Heart right ventricle (tissue), 16 donors: ENCODE data around the gene STYXL1. TPM values are rescaled to one million over a fixed set of nuclear protein-coding genes. Genes with fewer than 3 reads are reported as not detected.

Experiments
- ATAC-seq, 8 donors: fragments of 200-7000 bp; cut with Tn5 transposase; one replicate each; pipeline ENCODE4 v1.9.1; 2020; ENCODE audit warnings: mild to moderate bottlenecking in 8 of 8, moderate library complexity in 8 of 8, moderate number of reproducible peaks in 1 of 8
- DNase-seq, 2 donors: peaks; one replicate each; pipeline ENCODE4 v3.0.0-alpha.2; 2020
- H3K27ac ChIP-seq, 10 donors: fragments of 200-600 bp; sonication (generic) in 2 of 10; one replicate each; pipeline versions ENCODE4 v1.5.0 to v1.8.0; 2020 to 2022; ENCODE audit warnings: mild to moderate bottlenecking in 3 of 10
- H3K27me3 ChIP-seq, 7 donors: fragments of 200-600 bp; one replicate each; pipeline ENCODE4 v1.8.0; 2021 to 2022; ENCODE audit warnings: mild to moderate bottlenecking in 2 of 7
- H3K36me3 ChIP-seq, 9 donors: fragments of 200-600 bp; sonication (generic) in 1 of 9; one replicate each; pipeline versions ENCODE4 v1.5.0 to v1.8.0; 2020 to 2022; ENCODE audit warnings: mild to moderate bottlenecking in 2 of 9
- H3K4me1 ChIP-seq, 9 donors: fragments of 200-600 bp; sonication (generic) in 1 of 9; one replicate each; pipeline versions ENCODE4 v1.5.0 to v1.8.0; 2020 to 2022; ENCODE audit warnings: mild to moderate bottlenecking in 4 of 9
- H3K4me3 ChIP-seq, 10 donors: fragments of 200-600 bp; sonication (generic) in 2 of 10; one replicate each; pipeline versions ENCODE4 v1.5.0 to v1.8.0; 2020 to 2022; ENCODE audit warnings: mild to moderate bottlenecking in 7 of 10, moderate library complexity in 2 of 10
- H3K9me3 ChIP-seq, 11 donors: fragments of 200-600 bp in 10 of 11; sonication (generic) in 2 of 11; one replicate each; pipeline versions ENCODE4 v1.5.0 to v1.8.0; 2013 to 2022; ENCODE audit warnings: mild to moderate bottlenecking in 2 of 11, control low read depth in 1 of 11, moderate library complexity in 1 of 11
- WGBS, 2 donors: extraction: QIAGEN DNeasy Blood & Tissue Kit; methylation state at CpG; one replicate each; pipeline ENCODE4 v1.1.7; 2013; ENCODE audit warnings: inconsistent platforms in 1 of 2; 5-methylcytosine and 5-hydroxymethylcytosine counted together
- intact Hi-C, 10 donors: fragments of 100-400 bp; cut with DNase I; formaldehyde crosslinking; loops; one replicate each; pipeline versions ENCODE4 v1.11.1 to v1.14.2; 2022
- polyA plus RNA-seq, 2 donors: library from polyadenylated mRNA; stranded (reverse); fragments of 200-250 nt; gene quantifications; one replicate each; pipeline ENCODE4 v1.2.3, GENCODE V29; 2013
- total RNA-seq, 10 donors: library from RNA; stranded (reverse); fragmentation: NEBNext Ultra II Directional in 3 of 10; extraction: Animal tissue kit (Norgen Biotek cat#: 25700) in 3 of 10; gene quantifications; one replicate each; pipeline versions ENCODE4 v1.2.1 to v1.2.4, GENCODE V29; 2021 to 2023
- TF ChIP-seq, protein P1 (sequence below), 9 donors: fragments of 200-600 bp; sonication (generic) in 2 of 9; IDR thresholded peaks; one replicate each; pipeline versions ENCODE4 v1.5.0 to v1.8.0; 2021 to 2022; ENCODE audit warnings: antibody characterized with exemption in 9 of 9, mild to moderate bottlenecking in 5 of 9, moderate library complexity in 1 of 9
- donor health status: Arrhythmogenic right ventricular cardiomyopathy.
- donor health status: ischemic (EF 13 %, LVEDD 7.1; RV severe dilation, severe dysfunction).
- donor health status: healthy with polysubstance abuse.
- donor health status: DM: no; HTN: yes; CAD: no.
- donor health status: DM: no; HTN: no; CAD: no.
- donor health status: ischemic (EF 25% LVEDD 6.9; RV normal size, moderate dysfunction).
- donor health status: ischemic (EF 25% LVEDD 5.7; RV mildly dilated, moderate dysfunction).
- donor health status: healthy.
- donor health status: DM: yes; HTN: yes; CAD: no.
- donor health status: Ischemic cardiomyopathy.
- donor health status: ischemic (EF 35%, LVEDD 5.7; RV mildly dilated, moderate dysfunction).
- donor health status: nonischemic (EF 11% LVEDD 7.7; RV severe dilation, severe dysfunction).
- donor health status: DM: yes; HTN: yes; CAD: no.
- donor health status: PGD.
- donor health status: ischemic (EF 29% LVEDD 5.4; RV normal size, mild dysfunction).
- donor health status: nonischemic (EF 23%, LVEDD 6.1; RV moderate dilation, normal function).

Gene STYXL1
- total and polyA plus RNA-seq, 12 donors, result 11.0 to 53.9 (median 17.7) TPM

DNA sequence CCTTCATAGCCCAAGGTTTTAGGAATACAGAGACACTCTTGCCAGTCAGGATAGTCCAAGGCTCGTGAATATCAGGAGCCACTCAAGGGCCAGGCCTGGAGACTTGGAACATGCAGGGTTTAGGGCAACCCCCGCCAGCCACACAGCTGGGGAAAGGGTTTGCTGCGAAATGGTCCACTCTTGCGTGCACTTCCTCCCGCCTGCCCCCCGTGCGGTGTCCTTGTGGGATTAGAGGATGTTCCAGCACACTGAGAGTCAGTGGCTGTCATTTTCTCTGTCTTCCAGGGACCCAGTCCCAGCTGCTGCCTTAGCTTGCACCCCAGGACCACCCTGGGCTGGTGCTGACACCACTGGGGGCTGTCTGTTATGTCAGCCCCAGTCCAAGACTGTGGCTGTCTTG lies 94.4 kb downstream of the STYXL1 start:
- TF ChIP-seq, protein P1, sequence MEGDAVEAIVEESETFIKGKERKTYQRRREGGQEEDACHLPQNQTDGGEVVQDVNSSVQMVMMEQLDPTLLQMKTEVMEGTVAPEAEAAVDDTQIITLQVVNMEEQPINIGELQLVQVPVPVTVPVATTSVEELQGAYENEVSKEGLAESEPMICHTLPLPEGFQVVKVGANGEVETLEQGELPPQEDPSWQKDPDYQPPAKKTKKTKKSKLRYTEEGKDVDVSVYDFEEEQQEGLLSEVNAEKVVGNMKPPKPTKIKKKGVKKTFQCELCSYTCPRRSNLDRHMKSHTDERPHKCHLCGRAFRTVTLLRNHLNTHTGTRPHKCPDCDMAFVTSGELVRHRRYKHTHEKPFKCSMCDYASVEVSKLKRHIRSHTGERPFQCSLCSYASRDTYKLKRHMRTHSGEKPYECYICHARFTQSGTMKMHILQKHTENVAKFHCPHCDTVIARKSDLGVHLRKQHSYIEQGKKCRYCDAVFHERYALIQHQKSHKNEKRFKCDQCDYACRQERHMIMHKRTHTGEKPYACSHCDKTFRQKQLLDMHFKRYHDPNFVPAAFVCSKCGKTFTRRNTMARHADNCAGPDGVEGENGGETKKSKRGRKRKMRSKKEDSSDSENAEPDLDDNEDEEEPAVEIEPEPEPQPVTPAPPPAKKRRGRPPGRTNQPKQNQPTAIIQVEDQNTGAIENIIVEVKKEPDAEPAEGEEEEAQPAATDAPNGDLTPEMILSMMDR (IDR thresholded peaks at IDR 0.05), result no peak
- Histone ChIP-seq H3K9me3 (no peaks in the 10 kb centered on the region), H3K27me3 (no peaks in the 10 kb centered on the region), H3K4me3 (no peak overlapping the region), H3K27ac (peak overlapping the region in 1 of 10 donors; percentile 87), H3K4me1 (peaks cover 0 to 48% (median 19%) of the 10 kb centered on the region in 9 donors), H3K36me3 (peaks cover 0 to 51% (median 9%) of the 10 kb centered on the region in 9 donors)
- DNase-seq (no peak), ATAC-seq (no peak)
- intact Hi-C loops, result loop anchor here in 2 of 10 donors (5.0 kb wide), 2 partner anchors 36 to 39 kb away; partner anchors contain the start of genes POR (in 1 of the 2) and TMEM120A (in 1 of the 2)
- WGBS, 2 donors, result 85 to 89% methylated on average over 7 of the region's 7 CpGs

GRCh38 chr7:75951506-75951905 lies 96.3 kb downstream of the STYXL1 start:
- TF ChIP-seq, protein P1 (IDR thresholded peaks at IDR 0.05), result no peak
- intact Hi-C loops, result loop anchor here in 2 of 10 donors (5.0 kb wide), 2 partner anchors 34 to 41 kb away; partner anchors contain the start of genes POR (in 1 of the 2) and TMEM120A (in 1 of the 2)
- no peak for DNase-seq
- peak; percentile 45 to 85 (median 74) for ATAC-seq
- Histone ChIP-seq H3K4me1 (peaks cover 0 to 56% (median 19%) of the 10 kb centered on the region in 9 donors), H3K4me3 (no peak overlapping the region), H3K27me3 (no peaks in the 10 kb centered on the region), H3K9me3 (no peaks in the 10 kb centered on the region), H3K36me3 (peaks cover 0 to 41% (median 9%) of the 10 kb centered on the region in 9 donors), H3K27ac (peak overlapping the region in 9 of 10 donors; percentile 8 to 85 (median 76))
- 67 to 68% methylated on average over 5 of the region's 5 CpGs for WGBS, 2 donors

GRCh38 chr7:75950111-75950681 lies 97.6 kb downstream of the STYXL1 start:
- Histone ChIP-seq H3K27me3 (no peaks in the 10 kb centered on the region), H3K9me3 (no peaks in the 10 kb centered on the region), H3K27ac (peak overlapping the region in 9 of 10 donors; percentile 50 to 85 (median 76)), H3K4me1 (peaks cover 0 to 65% (median 27%) of the 10 kb centered on the region in 9 donors), H3K36me3 (peaks cover 0 to 28% (median 3%) of the 10 kb centered on the region in 9 donors), H3K4me3 (no peak overlapping the region)
- TF ChIP-seq, protein P1 (IDR thresholded peaks at IDR 0.05), result peak in 5 of 9 donors; percentile 9 to 36 (median 13)
- DNase-seq (no peak), ATAC-seq (peak; percentile 46 to 85 (median 70))
- WGBS, 2 donors, result 51 to 53% methylated on average over 15 of the region's 15 CpGs
- intact Hi-C loops, result loop anchor here in 2 of 10 donors (5.0 kb wide), 2 partner anchors 33 to 42 kb away; partner anchors contain the start of genes POR (in 1 of the 2) and TMEM120A (in 1 of the 2)

DNA sequence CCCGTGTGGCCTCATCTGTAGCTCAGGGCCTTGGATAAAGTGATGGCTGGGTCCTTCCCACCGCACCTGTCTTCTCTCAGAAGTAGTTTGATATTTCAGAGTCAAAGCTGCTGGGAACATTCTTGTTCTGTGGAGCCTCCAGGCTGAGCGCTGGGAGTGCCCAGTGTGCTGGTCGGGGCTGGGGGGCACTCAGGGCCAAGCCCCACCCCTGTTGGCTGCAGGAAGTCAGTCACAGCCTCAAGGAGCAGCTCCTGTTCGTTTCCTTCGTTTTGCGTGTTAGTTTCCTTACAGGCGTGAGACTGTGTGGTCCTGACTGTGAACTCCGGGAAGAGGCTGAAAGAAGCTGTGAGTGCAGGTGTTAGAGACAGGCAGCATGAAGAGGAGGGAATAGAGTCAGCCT lies 99.6 kb downstream of the STYXL1 start:
- 55 to 72% methylated on average over 9 of the region's 9 CpGs for WGBS, 2 donors
- no peaks in the 10 kb centered on the region for H3K9me3 ChIP-seq
- intact Hi-C loops, result loop anchor here in 3 of 10 donors (2.0 to 5.0 kb wide), 2 partner anchors 19 to 39 kb away; no protein-coding TSS in a partner anchor
- ATAC-seq (no peak), DNase-seq (no peak)
- no peak overlapping the region for H3K4me3 ChIP-seq
- H3K27me3 ChIP-seq, result no peaks in the 10 kb centered on the region
- peaks cover 0 to 64% (median 27%) of the 10 kb centered on the region in 9 donors for H3K4me1 ChIP-seq
- H3K36me3 ChIP-seq, result peaks cover 0 to 13% (median 0%) of the 10 kb centered on the region in 9 donors
- TF ChIP-seq, protein P1 (IDR thresholded peaks at IDR 0.05), result no peak
- peak overlapping the region in 3 of 10 donors; percentile 2 to 74 (median 26) for H3K27ac ChIP-seq

Other genes with a start within 250 kb of the STYXL1 start
- gene CCL24, start 234.2 kb downstream of the STYXL1 start, total RNA-seq, result 1 to 10 TPM in 2 of 10 donors, under 1 TPM in 3, not detected in 5; 0.46 to 1.9 (median 0.72) TPM
- under 1 TPM in 1 of 2 donors, not detected in 1; 0.13 TPM for gene CCL24, start 234.2 kb downstream of the STYXL1 start, polyA plus RNA-seq
- 10 to 100 TPM; 20.8 to 39.7 (median 27.4) TPM for gene RHBDD2, start 169.0 kb downstream of the STYXL1 start, total RNA-seq
- gene RHBDD2, start 169.0 kb downstream of the STYXL1 start, polyA plus RNA-seq, result 10 to 100 TPM; 28.9 to 48.1 TPM
- gene POR, start 132.8 kb downstream of the STYXL1 start, total RNA-seq, result 100 to 1,000 TPM in 1 of 10 donors, 10 to 100 TPM in 9; 37.3 to 203 (median 59.3) TPM
- gene POR, start 132.8 kb downstream of the STYXL1 start, polyA plus RNA-seq, result 100 to 1,000 TPM; 104 to 185 TPM
- 100 to 1,000 TPM; 132 to 192 (median 149) TPM for gene TMEM120A, start 53.4 kb downstream of the STYXL1 start, total RNA-seq
- 100 to 1,000 TPM; 179 to 220 TPM for gene TMEM120A, start 53.4 kb downstream of the STYXL1 start, polyA plus RNA-seq
- 100 to 1,000 TPM; 383 to 686 (median 453) TPM for gene MDH2, start 106 bp upstream of the STYXL1 start, total RNA-seq
- gene MDH2, start 106 bp upstream of the STYXL1 start, polyA plus RNA-seq, result 100 to 1,000 TPM in 1 of 2 donors, 10 to 100 TPM in 1; 66.1 to 252 TPM
- gene SRRM3, start 153.9 kb upstream of the STYXL1 start, total RNA-seq, result 10 to 100 TPM in 2 of 10 donors, 1 to 10 TPM in 8; 1.0 to 15.9 (median 3.4) TPM
- 10 to 100 TPM; 12.9 to 36.2 TPM for gene SRRM3, start 153.9 kb upstream of the STYXL1 start, polyA plus RNA-seq